Nephron progenitor cell (in vitro differentiated cells): ENCODE data around the gene C1orf115.

Experiments used
- DNase-seq: peaks from one replicate; pipeline ENCODE4 v3.0.0; 2021
- H3K27ac Mint-ChIP-seq: 2 replicates; pipeline ENCODE4 v1.8.0; 2021; ENCODE audit warnings: mild to moderate bottlenecking, moderate library complexity, mixed read lengths
- H3K27me3 Mint-ChIP-seq: 2 replicates; pipeline ENCODE4 v1.8.0; 2021; ENCODE audit warnings: mild to moderate bottlenecking, low read depth, mixed read lengths; ENCODE audit not compliant: poor library complexity
- H3K36me3 Mint-ChIP-seq: 2 replicates; pipeline ENCODE4 v1.8.0; 2021; ENCODE audit warnings: low read depth, mixed read lengths
- H3K4me1 Mint-ChIP-seq: 2 replicates; pipeline ENCODE4 v1.8.0; 2021; ENCODE audit warnings: mixed read lengths
- H3K4me3 Mint-ChIP-seq: 2 replicates; pipeline ENCODE4 v1.8.0; 2021; ENCODE audit warnings: mild to moderate bottlenecking, moderate library complexity, mixed read lengths
- H3K9me3 Mint-ChIP-seq: 2 replicates; pipeline ENCODE4 v1.8.0; 2021; ENCODE audit warnings: mild to moderate bottlenecking, moderate library complexity, mixed read lengths
- TF ChIP-seq, protein P1 (sequence below): fragments of 200-600 bp; sonication (generic); IDR thresholded peaks from 2 replicates; pipeline ENCODE4 v1.5.0; 2021; ENCODE audit warnings: antibody characterized with exemption

C1orf115 gene

DNA sequence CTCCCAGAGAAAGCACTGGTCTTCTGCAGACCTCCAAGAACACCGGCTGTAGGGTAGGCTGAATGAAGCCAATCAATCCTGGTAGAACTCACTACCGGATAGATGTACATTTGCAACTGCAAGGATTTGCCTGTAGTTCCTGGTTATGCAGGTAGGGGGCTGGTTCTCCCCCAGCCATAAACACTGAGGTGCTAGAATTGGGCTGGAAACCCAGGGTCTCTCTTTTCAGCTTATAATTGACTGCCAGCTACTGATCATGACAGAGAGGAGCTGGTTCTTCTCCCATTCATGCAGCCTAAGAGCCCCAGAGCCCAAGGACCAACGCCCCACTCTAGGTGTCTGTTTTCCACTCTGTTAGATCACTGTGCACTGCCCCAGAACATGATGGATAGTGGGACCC is 36.5 kb downstream of the C1orf115 start:
- no peak overlapping the region for H3K27ac Mint-ChIP-seq
- no peak for DNase-seq
- H3K36me3 Mint-ChIP-seq: no peaks in the 10 kb centered on the region
- peaks cover 8% of the 10 kb centered on the region for H3K9me3 Mint-ChIP-seq
- no peak overlapping the region for H3K4me3 Mint-ChIP-seq
- H3K4me1 Mint-ChIP-seq: no peaks in the 10 kb centered on the region
- TF ChIP-seq, protein P1, sequence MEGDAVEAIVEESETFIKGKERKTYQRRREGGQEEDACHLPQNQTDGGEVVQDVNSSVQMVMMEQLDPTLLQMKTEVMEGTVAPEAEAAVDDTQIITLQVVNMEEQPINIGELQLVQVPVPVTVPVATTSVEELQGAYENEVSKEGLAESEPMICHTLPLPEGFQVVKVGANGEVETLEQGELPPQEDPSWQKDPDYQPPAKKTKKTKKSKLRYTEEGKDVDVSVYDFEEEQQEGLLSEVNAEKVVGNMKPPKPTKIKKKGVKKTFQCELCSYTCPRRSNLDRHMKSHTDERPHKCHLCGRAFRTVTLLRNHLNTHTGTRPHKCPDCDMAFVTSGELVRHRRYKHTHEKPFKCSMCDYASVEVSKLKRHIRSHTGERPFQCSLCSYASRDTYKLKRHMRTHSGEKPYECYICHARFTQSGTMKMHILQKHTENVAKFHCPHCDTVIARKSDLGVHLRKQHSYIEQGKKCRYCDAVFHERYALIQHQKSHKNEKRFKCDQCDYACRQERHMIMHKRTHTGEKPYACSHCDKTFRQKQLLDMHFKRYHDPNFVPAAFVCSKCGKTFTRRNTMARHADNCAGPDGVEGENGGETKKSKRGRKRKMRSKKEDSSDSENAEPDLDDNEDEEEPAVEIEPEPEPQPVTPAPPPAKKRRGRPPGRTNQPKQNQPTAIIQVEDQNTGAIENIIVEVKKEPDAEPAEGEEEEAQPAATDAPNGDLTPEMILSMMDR: peak; percentile 21
- peaks cover 15% of the 10 kb centered on the region for H3K27me3 Mint-ChIP-seq

DNA sequence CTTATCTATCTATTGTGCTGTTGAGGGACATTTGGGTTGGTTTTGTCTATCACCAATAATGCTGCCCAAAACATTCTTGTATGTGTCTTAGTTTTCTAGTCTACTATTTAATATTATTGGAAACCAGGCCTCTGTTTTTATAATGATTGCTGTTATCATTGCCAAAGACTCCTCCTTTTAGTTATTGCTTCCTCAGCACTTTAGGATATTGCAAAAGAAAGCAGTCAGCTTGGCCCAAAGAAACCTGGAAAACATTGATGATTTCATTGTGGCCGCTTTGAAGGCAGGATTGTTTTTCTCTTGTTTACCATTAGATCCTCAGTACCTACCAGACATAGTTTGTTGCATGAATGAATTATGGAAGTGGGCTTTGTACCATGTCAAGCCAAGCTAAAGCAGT is 37.4 kb downstream of the C1orf115 start:
- Mint-ChIP-seq H3K9me3 (peaks cover 13% of the 10 kb centered on the region), H3K27me3 (peaks cover 15% of the 10 kb centered on the region), H3K4me3 (no peak overlapping the region), H3K27ac (no peak overlapping the region), H3K36me3 (no peaks in the 10 kb centered on the region), H3K4me1 (no peaks in the 10 kb centered on the region)
- DNase-seq: no peak
- TF ChIP-seq, protein P1: no peak

DNA sequence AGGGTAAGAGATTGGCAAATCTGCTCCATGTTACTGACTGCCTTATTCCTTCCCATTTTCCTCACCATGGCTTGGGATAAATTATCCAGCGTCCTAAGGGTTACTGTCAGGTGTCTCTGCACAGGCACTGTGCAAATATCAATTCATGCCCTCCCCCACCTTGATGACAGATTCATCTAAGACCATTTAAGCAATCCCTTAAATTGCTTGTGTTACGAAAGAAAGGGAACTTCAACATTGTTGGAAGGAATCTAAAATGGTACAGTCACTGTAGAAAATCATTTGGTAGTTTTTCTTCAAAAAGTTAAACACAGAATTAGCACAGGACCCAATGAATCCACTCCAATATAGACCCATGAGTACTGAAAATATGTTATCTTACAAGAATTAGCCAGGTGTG is 40.3 kb downstream of the C1orf115 start:
- Mint-ChIP-seq H3K4me1 (no peaks in the 10 kb centered on the region), H3K9me3 (peaks cover 13% of the 10 kb centered on the region), H3K4me3 (no peak overlapping the region), H3K27me3 (peaks cover 24% of the 10 kb centered on the region), H3K36me3 (no peaks in the 10 kb centered on the region), H3K27ac (no peak overlapping the region)
- TF ChIP-seq, protein P1: no peak
- DNase-seq: no peak

DNA sequence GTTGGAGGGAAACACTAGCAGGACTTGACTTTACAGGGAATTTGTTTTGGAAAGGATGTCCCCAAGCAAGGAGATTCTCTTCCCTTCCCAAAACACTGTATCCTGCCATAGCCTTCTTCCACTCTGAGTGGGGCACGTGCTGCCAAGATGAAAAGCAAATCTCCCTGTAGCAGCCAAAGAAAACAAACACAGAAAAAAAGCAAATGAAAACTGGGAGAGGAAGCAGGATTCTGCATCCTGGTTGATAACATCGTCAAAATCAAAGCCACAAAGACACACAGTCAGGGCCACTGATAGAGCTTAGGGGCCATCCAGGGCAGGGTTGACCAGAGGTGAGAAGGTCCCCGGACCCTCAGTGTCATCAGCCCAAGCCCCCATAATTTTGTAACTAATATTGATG is 42.0 kb downstream of the C1orf115 start:
- Mint-ChIP-seq H3K36me3 (no peaks in the 10 kb centered on the region), H3K27me3 (peaks cover 22% of the 10 kb centered on the region), H3K27ac (no peak overlapping the region), H3K4me1 (no peaks in the 10 kb centered on the region), H3K4me3 (no peak overlapping the region), H3K9me3 (peaks cover 10% of the 10 kb centered on the region)
- no peak for DNase-seq
- TF ChIP-seq, protein P1: no peak

DNA sequence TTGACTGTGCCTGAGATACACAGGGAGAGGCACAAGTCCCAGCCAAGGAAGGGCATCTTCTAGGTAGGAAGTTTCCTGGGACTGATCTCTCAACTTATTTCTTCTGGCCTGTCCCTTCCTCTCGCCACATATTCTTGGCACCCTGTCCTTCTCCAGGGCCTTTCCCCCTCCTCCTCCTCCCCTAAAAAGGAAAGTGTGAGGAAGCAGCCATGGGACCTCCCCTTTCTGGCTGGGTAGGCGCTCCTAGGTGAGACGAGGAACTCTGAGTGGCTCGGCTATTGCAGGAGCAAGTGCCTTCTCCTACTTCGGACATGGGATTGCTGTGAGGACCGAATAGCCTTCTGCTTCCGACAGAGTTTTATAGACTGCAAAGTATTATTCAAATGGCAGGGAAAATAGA is 42.5 kb downstream of the C1orf115 start:
- DNase-seq: no peak
- H3K27me3 Mint-ChIP-seq: peaks cover 21% of the 10 kb centered on the region
- H3K4me1 Mint-ChIP-seq: no peaks in the 10 kb centered on the region

DNA sequence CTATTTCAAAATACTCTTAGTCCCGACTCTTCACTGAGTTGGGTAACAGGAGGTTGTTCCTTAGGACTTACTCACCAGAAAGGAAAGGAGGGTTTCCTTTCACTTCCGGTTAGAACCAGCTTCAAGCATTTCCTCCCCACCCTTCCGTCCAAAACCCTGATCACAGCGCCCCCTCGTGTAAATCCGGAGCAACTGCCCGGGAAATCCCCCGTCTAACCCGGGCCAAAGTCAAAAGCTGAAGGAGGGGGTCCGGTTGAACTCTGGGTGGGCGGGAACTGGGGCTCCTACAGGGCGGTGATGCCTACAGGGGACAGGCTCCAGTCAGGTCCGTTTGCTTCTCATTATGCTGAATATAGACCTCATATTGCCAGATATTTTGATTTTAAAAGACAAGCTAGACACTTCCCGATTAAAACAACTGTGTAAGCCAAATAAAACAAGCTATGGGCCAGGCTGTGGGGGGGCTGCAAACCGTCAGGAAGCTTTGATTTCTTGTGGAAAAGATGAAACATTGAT is 43.0 kb downstream of the C1orf115 start:
- Mint-ChIP-seq H3K9me3 (peaks cover 10% of the 10 kb centered on the region), H3K27me3 (peaks cover 17% of the 10 kb centered on the region), H3K36me3 (no peaks in the 10 kb centered on the region), H3K4me3 (no peak overlapping the region), H3K27ac (no peak overlapping the region), H3K4me1 (no peaks in the 10 kb centered on the region)
- TF ChIP-seq, protein P1: peak; percentile 67
- DNase-seq: peak; percentile 79

More for the DNA sequence above, 42.5 kb downstream of the C1orf115 start:
- peaks cover 10% of the 10 kb centered on the region for H3K9me3 Mint-ChIP-seq
- H3K4me3 Mint-ChIP-seq: no peak overlapping the region
- TF ChIP-seq, protein P1: no peak
- no peak overlapping the region for H3K27ac Mint-ChIP-seq
- H3K36me3 Mint-ChIP-seq: no peaks in the 10 kb centered on the region
